ENCODE data around the gene ACR. TPM values are rescaled to one million over a fixed set of nuclear protein-coding genes. Genes with fewer than 3 reads are reported as not detected.

ACR gene
- total and polyA plus RNA-seq, 2 of the 4 experiments (the other 2 are of a cell fraction), result not detected

GRCh38 chr22:50735739-50736030, 2.3 kb upstream of the ACR start:
- H3K27me3 ChIP-seq (ENCODE audit: control insufficient read depth, insufficient read depth, low read length), result peaks cover 31% of the 10 kb centered on the region

More at GRCh38 chr22:50735739-50736030, 2.3 kb upstream of the ACR start:
- no peaks in the 10 kb centered on the region for H3K9me3 ChIP-seq (ENCODE audit: control insufficient read depth, insufficient read depth, low read length)
- no peak overlapping the region for H2AK5ac ChIP-seq (ENCODE audit: low read depth, low read length)
- TF ChIP-seq, protein P1, sequence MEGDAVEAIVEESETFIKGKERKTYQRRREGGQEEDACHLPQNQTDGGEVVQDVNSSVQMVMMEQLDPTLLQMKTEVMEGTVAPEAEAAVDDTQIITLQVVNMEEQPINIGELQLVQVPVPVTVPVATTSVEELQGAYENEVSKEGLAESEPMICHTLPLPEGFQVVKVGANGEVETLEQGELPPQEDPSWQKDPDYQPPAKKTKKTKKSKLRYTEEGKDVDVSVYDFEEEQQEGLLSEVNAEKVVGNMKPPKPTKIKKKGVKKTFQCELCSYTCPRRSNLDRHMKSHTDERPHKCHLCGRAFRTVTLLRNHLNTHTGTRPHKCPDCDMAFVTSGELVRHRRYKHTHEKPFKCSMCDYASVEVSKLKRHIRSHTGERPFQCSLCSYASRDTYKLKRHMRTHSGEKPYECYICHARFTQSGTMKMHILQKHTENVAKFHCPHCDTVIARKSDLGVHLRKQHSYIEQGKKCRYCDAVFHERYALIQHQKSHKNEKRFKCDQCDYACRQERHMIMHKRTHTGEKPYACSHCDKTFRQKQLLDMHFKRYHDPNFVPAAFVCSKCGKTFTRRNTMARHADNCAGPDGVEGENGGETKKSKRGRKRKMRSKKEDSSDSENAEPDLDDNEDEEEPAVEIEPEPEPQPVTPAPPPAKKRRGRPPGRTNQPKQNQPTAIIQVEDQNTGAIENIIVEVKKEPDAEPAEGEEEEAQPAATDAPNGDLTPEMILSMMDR (conservative IDR thresholded peaks at IDR 0.05; ENCODE audit: low read depth, low read length), result no peak
- no peak for TF ChIP-seq CHD1 (IDR thresholded peaks at IDR 0.05; ENCODE audit: low read depth, low read length)
- TF ChIP-seq MXI1 (IDR thresholded peaks at IDR 0.05; ENCODE audit: borderline replicate concordance, low read depth, low read length), result no peak
- TF ChIP-seq CEBPB (IDR thresholded peaks at IDR 0.05; ENCODE audit: low read depth, low read length), result no peak
- TF ChIP-seq RAD21 (IDR thresholded peaks at IDR 0.05; ENCODE audit: low read length), result no peak
- no peak for TF ChIP-seq MAFK (IDR thresholded peaks at IDR 0.05; ENCODE audit: low read depth, low read length)
- TF ChIP-seq USF2 (IDR thresholded peaks at IDR 0.05; ENCODE audit: low read depth, low read length), result no peak
- TF ChIP-seq MAZ (IDR thresholded peaks at IDR 0.05; ENCODE audit: borderline replicate concordance, low read depth, low read length), result no peak
- no peak for TF ChIP-seq ELK1 (IDR thresholded peaks at IDR 0.05; ENCODE audit: borderline replicate concordance, low read depth, low read length)
- no peak for TF ChIP-seq RFX5 (IDR thresholded peaks at IDR 0.05; ENCODE audit: low read depth, low read length)
- TF ChIP-seq FOS (IDR thresholded peaks at IDR 0.05; ENCODE audit: low read depth, low read length), result no peak
- TF ChIP-seq SMC3 (IDR thresholded peaks at IDR 0.05; ENCODE audit: low read depth, low read length), result no peak
- no peak for TF ChIP-seq BHLHE40 (IDR thresholded peaks at IDR 0.05; ENCODE audit: low read depth, low read length)
- no peak for TF ChIP-seq RCOR1 (IDR thresholded peaks at IDR 0.05; ENCODE audit: insufficient replicate concordance, low read length)
- TF ChIP-seq POLR2A (IDR thresholded peaks at IDR 0.05; ENCODE audit: low read depth, low read length), result no peak
- no peak for TF ChIP-seq NFE2L2 (IDR thresholded peaks at IDR 0.05; ENCODE audit: low read depth, low read length)
- ATAC-seq (ENCODE audit: low read depth), result no peak
- H3K4me3 ChIP-seq (ENCODE audit: insufficient read depth, low read depth, low read length), result no peak overlapping the region
- intact Hi-C loops (cut with micrococcal nuclease), result no loop called here
- no peak overlapping the region for H2BK20ac ChIP-seq (ENCODE audit: low read depth, low read length)
- H3K36me3 ChIP-seq (ENCODE audit: control insufficient read depth, insufficient read depth, low read length), result no peaks in the 10 kb centered on the region
- no peak overlapping the region for H3K9ac ChIP-seq (ENCODE audit: low read depth, low read length)
- H3K56ac ChIP-seq (ENCODE audit: extremely low read depth, insufficient read depth, low read length), result no peak overlapping the region
- H2AK9ac ChIP-seq (replicated peaks; ENCODE audit: low read depth, low read length, poor library complexity), result no peak overlapping the region
- H3K9me1 ChIP-seq (ENCODE audit: insufficient read depth, low read length), result no peaks in the 10 kb centered on the region
- WGBS, 2 experiments (ENCODE audit: extremely low coverage in 2 of 2, insufficient read length in 1 of 2), result 100% methylated on average over 1 of the region's 6 CpGs; no CpG with 5 or more reads in 1 of the 2 experiments
- H3K23ac ChIP-seq (ENCODE audit: low read depth, low read length), result no peak overlapping the region
- dilution Hi-C loops (cut with HindIII; ENCODE audit: low sequenced_read_pairs, unreplicated experiment), result no loop called here
- no peaks in the 10 kb centered on the region for H3K79me1 ChIP-seq (ENCODE audit: low read depth in 1 of 2, low read length in 2 of 2)
- ChIA-PET CTCF (no interaction called here), POLR2A (ENCODE audit: unreplicated experiment) (no interaction called here)
- BruUV-seq (replicated peaks), result no TSS peak
- H2BK15ac ChIP-seq (ENCODE audit: low read depth, low read length), result no peak overlapping the region
- peaks cover 7% of the 10 kb centered on the region for H3K4me1 ChIP-seq (ENCODE audit: control insufficient read depth, insufficient read depth, low read length)
- H3K27ac ChIP-seq (ENCODE audit: insufficient read depth, low read length), result no peak overlapping the region
- no peak overlapping the region for H4K91ac ChIP-seq (ENCODE audit: insufficient read depth, low read depth, low read length)
- in situ Hi-C loops (cut with MboI; ENCODE audit: low sequenced_read_pairs), result no loop called here
- no peak for DNase-seq
- H2BK120ac ChIP-seq (ENCODE audit: low read depth, low read length), result no peak overlapping the region
- no peak overlapping the region for H3K4me2 ChIP-seq (ENCODE audit: low read depth, low read length)
- no peak overlapping the region for H2BK5ac ChIP-seq (ENCODE audit: low read depth, low read length, poor library complexity, severe bottlenecking)
- H3K14ac ChIP-seq (replicated peaks; ENCODE audit: low read depth, low read length), result no peak overlapping the region
- H3K18ac ChIP-seq (ENCODE audit: low read depth, low read length), result no peak overlapping the region
- no peak overlapping the region for H4K8ac ChIP-seq (ENCODE audit: low read depth in 2 of 2, low read length in 2 of 2)
- no peak overlapping the region for H4K5ac ChIP-seq (ENCODE audit: low read depth, low read length)
- no peak overlapping the region for H3K4ac ChIP-seq (ENCODE audit: low read depth, low read length)
- H4K20me1 ChIP-seq (ENCODE audit: insufficient read depth, low read length), result 0 out of 2 replicates have a peak, but pooled peaks cover 5% of the 10 kb centered on the region
- no peak overlapping the region for H2AFZ ChIP-seq (replicated peaks; ENCODE audit: low read length, poor library complexity)

Measured in IMR-90 (cell line).